K562 (cell line): ENCODE results near the gene MYO1D. TPM values are rescaled to one million over a fixed set of nuclear protein-coding genes. Genes with fewer than 3 reads are reported as not detected.

Source experiments
- CCNT2 ChIP-seq: IDR thresholded peaks from 2 replicates; pipeline ENCODE4 v1.6.1; 2011; ENCODE audit warnings: borderline replicate concordance, low read depth, mild to moderate bottlenecking, moderate library complexity, mixed read lengths, low read length; ENCODE audit not compliant: insufficient read length; ENCODE audit errors: extremely low read depth
- CTCFL ChIP-seq: IDR thresholded peaks from 2 replicates; pipeline ENCODE4 v1.6.1; 2011; ENCODE audit warnings: borderline replicate concordance, low read depth, mild to moderate bottlenecking, moderate library complexity, low read length; ENCODE audit not compliant: insufficient read depth, poor library complexity, severe bottlenecking
- DIDO1 ChIP-seq: fragments of 450-650 bp; IDR thresholded peaks from 2 replicates; pipeline ENCODE4 v1.6.1; 2016; ENCODE audit warnings: low read depth, missing biosample characterization, missing genetic modification characterization
- MCM2 ChIP-seq: fragments of 450-650 bp; IDR thresholded peaks from 2 replicates; pipeline ENCODE4 v1.6.1; 2017; ENCODE audit warnings: low read depth, mild to moderate bottlenecking
- MYNN ChIP-seq, 2 experiments: sonication (generic); formaldehyde crosslinking in 1 of 2; IDR thresholded peaks; 2 replicates each; pipeline versions ENCODE4 v1.5.0 to v1.6.1; 2016 to 2020; ENCODE audit warnings: antibody characterized with exemption in 1 of 2, missing genetic modification reagents in 1 of 2
- POLR2AphosphoS2 ChIP-seq: IDR thresholded peaks from 2 replicates; pipeline ENCODE4 v1.6.1; 2012; ENCODE audit warnings: low read length, improper control_type of control experiment
- SAP30 ChIP-seq: fragments of 200-600 bp; sonication (generic); IDR thresholded peaks from 2 replicates; pipeline ENCODE4 v1.6.1; 2012; ENCODE audit warnings: borderline replicate concordance, low read depth, mild to moderate bottlenecking, moderate library complexity, low read length, control low read depth, inconsistent platforms; ENCODE audit not compliant: insufficient read depth, poor library complexity, severe bottlenecking
- SRF ChIP-seq, 2 experiments: fragments of 250-450, 450-650 bp in 1 of 2; sonication (Bioruptor Pico) in 1 of 2; sonication (generic) in 1 of 2; formaldehyde crosslinking; IDR thresholded peaks; 2 replicates each; pipeline versions ENCODE4 v1.5.0 to v1.5.1; 2020 to 2022; ENCODE audit warnings: mild to moderate bottlenecking in 1 of 2, missing genetic modification reagents in 1 of 2
- ZNF134 ChIP-seq: fragments of 250-450 bp; sonication (Bioruptor Pico); conservative IDR thresholded peaks from 2 replicates; pipeline ENCODE4 v1.4.0; 2020
- ZNF212 ChIP-seq: fragments of 450-650 bp; formaldehyde crosslinking; IDR thresholded peaks from 2 replicates; pipeline ENCODE4 v1.4.0; 2020; ENCODE audit warnings: mild to moderate bottlenecking
- polyA plus RNA-seq, 8 experiments: library from polyadenylated mRNA; depleted of rRNA in 4 of 8; stranded (reverse) in 5 of 8; unstranded in 3 of 8; fragments of >200 nt; fragmentation: Nextera tagmentation in 2 of 8; fragmentation: Illumina TruSeq in 1 of 8; extraction: Ambion mirVana in 2 of 8; extraction: Trizol in 1 of 8; gene quantifications; 2 replicates each; pipeline versions ENCODE4 v1.2.1 to v1.2.3, GENCODE V29; 2011 to 2014; ENCODE audit warnings: inconsistent platforms in 1 of 8, missing spikeins in 1 of 8
- small RNA-seq: library from RNA; depleted of rRNA; stranded (forward); fragments of <200 nt; gene quantifications from one replicate; pipeline ENCODE3, GENCODE V24; 2014
- total RNA-seq, 7 experiments: library from RNA; depleted of rRNA in 6 of 7; stranded (reverse); fragments of >200 nt in 6 of 7; fragmentation: Illumina TruSeq in 2 of 7; extraction: Trizol in 2 of 7; gene quantifications; 2 replicates each; pipeline versions ENCODE4 v1.2.1 to v1.2.3, GENCODE V29; 2011 to 2021; ENCODE audit warnings: low replicate concordance in 1 of 7
- TF ChIP-seq, protein P1 (sequence below): IDR thresholded peaks from 2 replicates; pipeline ENCODE4 v1.6.1; 2014; ENCODE audit warnings: antibody characterized with exemption

The MYO1D gene
- total and polyA plus RNA-seq, 9 of the 15 experiments (the other 6 are each of a cell fraction or from before 2014, with no cell fraction given) = 2.1 to 71.2 (median 45.4) TPM

DNA sequence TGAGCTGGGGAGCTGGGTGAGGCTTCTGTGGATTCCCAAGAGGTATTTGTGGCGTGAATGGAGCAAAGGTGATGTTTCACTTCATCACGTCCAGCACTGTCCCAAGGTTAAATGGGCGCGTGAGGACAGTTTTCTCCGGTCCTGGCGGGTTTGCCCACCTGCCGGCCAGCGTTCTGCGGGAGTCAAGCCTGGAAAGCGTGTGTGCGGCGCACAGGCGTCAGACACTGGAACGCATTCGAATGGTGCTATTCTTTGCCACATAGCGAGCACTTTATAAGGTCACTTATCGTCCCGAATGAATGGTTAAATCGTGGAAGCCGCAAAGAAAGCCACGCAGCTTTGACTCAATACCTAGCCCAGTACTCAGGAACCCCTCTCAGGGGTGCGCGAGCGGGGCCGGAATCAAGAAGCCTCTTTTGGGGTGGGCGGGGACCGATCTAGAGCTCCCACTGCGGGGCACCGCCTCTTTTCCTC lies 433.1 kb downstream of the MYO1D start (continued):
- TF ChIP-seq, protein P1, sequence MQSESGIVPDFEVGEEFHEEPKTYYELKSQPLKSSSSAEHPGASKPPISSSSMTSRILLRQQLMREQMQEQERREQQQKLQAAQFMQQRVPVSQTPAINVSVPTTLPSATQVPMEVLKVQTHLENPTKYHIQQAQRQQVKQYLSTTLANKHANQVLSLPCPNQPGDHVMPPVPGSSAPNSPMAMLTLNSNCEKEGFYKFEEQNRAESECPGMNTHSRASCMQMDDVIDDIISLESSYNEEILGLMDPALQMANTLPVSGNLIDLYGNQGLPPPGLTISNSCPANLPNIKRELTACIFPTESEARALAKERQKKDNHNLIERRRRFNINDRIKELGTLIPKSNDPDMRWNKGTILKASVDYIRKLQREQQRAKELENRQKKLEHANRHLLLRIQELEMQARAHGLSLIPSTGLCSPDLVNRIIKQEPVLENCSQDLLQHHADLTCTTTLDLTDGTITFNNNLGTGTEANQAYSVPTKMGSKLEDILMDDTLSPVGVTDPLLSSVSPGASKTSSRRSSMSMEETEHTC = 0 out of 2 replicates have a peak, but pooled peaks have one; percentile 10
- TF ChIP-seq SRF (CRISPR knock-in tag; IDR thresholded peaks at IDR 0.05) (peak in 1 of 2 experiments; percentile 85; a peak in 2 of 4 replicates), ZNF212 (CRISPR knock-in tag) (no peak), POLR2AphosphoS2 (no peak), CCNT2 (no peak), DIDO1 (no peak), MCM2 (no peak), MYNN (IDR thresholded peaks at IDR 0.05) (no peak), MYNN (CRISPR knock-in tag; IDR thresholded peaks at IDR 0.05) (no peak), ZNF134 (CRISPR knock-in tag) (no peak), SAP30 (no peak), CTCFL (no peak)
- TF ChIP-seq, all 486 proteins: peak for 9

Small RNAs within 50 kb of the gene (small RNA-seq; reads per million reads assigned to genes)
- not detected for gene RF00019

Other genes starting within 250 kb of the MYO1D start
- 51.6 and 66.7 TPM in 2 replicates for gene TMEM98, start 51.0 kb upstream of the MYO1D start, total RNA-seq (2014; rRNA removed)
- gene TMEM98, start 51.0 kb upstream of the MYO1D start, total RNA-seq (2014; rRNA removed; fragmentation: Illumina TruSeq; extraction: Trizol) = 29.8 and 38.8 TPM in 2 replicates
- gene TMEM98, start 51.0 kb upstream of the MYO1D start, total RNA-seq (2015; rRNA removed; fragmentation: Illumina TruSeq; extraction: Trizol) = 33.1 and 33.5 TPM in 2 replicates
- 58.4 and 60.2 TPM in 2 replicates for gene TMEM98, start 51.0 kb upstream of the MYO1D start, total RNA-seq (2021)
- 85.5 and 164 TPM in 2 replicates for gene TMEM98, start 51.0 kb upstream of the MYO1D start, polyA plus RNA-seq (2011; rRNA removed)
- gene TMEM98, start 51.0 kb upstream of the MYO1D start, polyA plus RNA-seq (2014; fragmentation: Illumina TruSeq; extraction: Trizol) = 75.8 and 87.3 TPM in 2 replicates
- gene TMEM98, start 51.0 kb upstream of the MYO1D start, polyA plus RNA-seq (2014; fragmentation: Nextera tagmentation; extraction: Ambion mirVana) = 100 to 1,000 TPM; 112 to 115 TPM
- 84.7 and 92.1 TPM in 2 replicates for gene TMEM98, start 51.0 kb upstream of the MYO1D start, polyA plus RNA-seq (2014; rRNA removed)
- not detected in 2 replicates for gene SPACA3, start 114.7 kb upstream of the MYO1D start, total RNA-seq (2014; rRNA removed)
- gene SPACA3, start 114.7 kb upstream of the MYO1D start, total RNA-seq (2014; rRNA removed; fragmentation: Illumina TruSeq; extraction: Trizol) = not detected in 2 replicates
- gene SPACA3, start 114.7 kb upstream of the MYO1D start, total RNA-seq (2015; rRNA removed; fragmentation: Illumina TruSeq; extraction: Trizol) = not detected in 2 replicates
- gene SPACA3, start 114.7 kb upstream of the MYO1D start, total RNA-seq (2021) = not detected in 2 replicates
- not detected in 2 replicates for gene SPACA3, start 114.7 kb upstream of the MYO1D start, polyA plus RNA-seq (2011; rRNA removed)
- gene SPACA3, start 114.7 kb upstream of the MYO1D start, polyA plus RNA-seq (2014; fragmentation: Illumina TruSeq; extraction: Trizol) = not detected in 2 replicates
- under 1 TPM; 0.10 to 0.20 TPM for gene SPACA3, start 114.7 kb upstream of the MYO1D start, polyA plus RNA-seq (2014; fragmentation: Nextera tagmentation; extraction: Ambion mirVana)
- gene SPACA3, start 114.7 kb upstream of the MYO1D start, polyA plus RNA-seq (2014; rRNA removed) = not detected in 2 replicates